Effector memory CD4-positive, alpha-beta T cell (primary cell): Measurements from ENCODE around the gene GNPDA2.
A peak's percentile ranks its signal among the peaks of the same experiment; 100 is the strongest.

Source experiments
- DNase-seq, 3 donors: peaks; one replicate each; pipeline ENCODE4 v3.0.0-alpha.2; 2020
- H3K27ac ChIP-seq: 2 replicates; pipeline ENCODE4 v1.7.0; 2013; ENCODE audit warnings: mild to moderate bottlenecking, low read length, moderate library complexity; ENCODE audit not compliant: insufficient read depth, poor library complexity, severe bottlenecking
- H3K27me3 ChIP-seq: replicated peaks from 2 replicates; pipeline ENCODE4 v1.7.0; 2013; ENCODE audit warnings: mild to moderate bottlenecking, low read length; ENCODE audit not compliant: insufficient read depth, control insufficient read depth, poor library complexity, severe bottlenecking
- H3K36me3 ChIP-seq: 2 replicates; pipeline ENCODE4 v1.7.0; 2013; ENCODE audit warnings: mild to moderate bottlenecking, low read length, moderate library complexity; ENCODE audit not compliant: control insufficient read depth, insufficient read depth
- H3K4me1 ChIP-seq: 2 replicates; pipeline ENCODE4 v1.7.0; 2013; ENCODE audit warnings: low read length, mild to moderate bottlenecking; ENCODE audit not compliant: control insufficient read depth, insufficient read depth, poor library complexity, severe bottlenecking
- H3K4me3 ChIP-seq: 2 replicates; pipeline ENCODE4 v1.7.0; 2013; ENCODE audit warnings: low read length, low read depth, mild to moderate bottlenecking; ENCODE audit not compliant: insufficient read depth, poor library complexity, severe bottlenecking
- H3K9me3 ChIP-seq: 2 replicates; pipeline ENCODE4 v1.7.0; 2013; ENCODE audit warnings: mild to moderate bottlenecking, low read length, moderate library complexity; ENCODE audit not compliant: control insufficient read depth

Gene GNPDA2

DNA sequence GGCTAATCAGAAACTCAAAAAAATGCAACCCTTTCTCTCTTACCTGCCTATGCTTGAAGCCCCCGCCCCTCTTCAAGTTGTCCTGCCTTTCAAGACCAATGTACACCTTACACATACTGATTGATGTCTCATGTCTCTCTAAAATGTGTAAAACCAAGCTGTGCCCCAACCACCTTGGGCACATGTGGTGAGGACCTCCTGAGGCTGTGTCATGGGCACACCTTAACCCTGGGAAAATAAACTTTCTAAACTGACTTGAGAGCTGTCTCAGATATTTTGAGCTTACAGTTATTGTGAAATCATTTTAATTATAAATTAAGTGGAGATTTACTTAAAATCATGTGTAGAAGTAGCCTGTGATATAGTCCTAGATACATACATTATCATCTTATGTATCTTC, 25.9 kb downstream of the GNPDA2 start:
- peaks cover 34% of the 10 kb centered on the region for H3K36me3 ChIP-seq

DNA sequence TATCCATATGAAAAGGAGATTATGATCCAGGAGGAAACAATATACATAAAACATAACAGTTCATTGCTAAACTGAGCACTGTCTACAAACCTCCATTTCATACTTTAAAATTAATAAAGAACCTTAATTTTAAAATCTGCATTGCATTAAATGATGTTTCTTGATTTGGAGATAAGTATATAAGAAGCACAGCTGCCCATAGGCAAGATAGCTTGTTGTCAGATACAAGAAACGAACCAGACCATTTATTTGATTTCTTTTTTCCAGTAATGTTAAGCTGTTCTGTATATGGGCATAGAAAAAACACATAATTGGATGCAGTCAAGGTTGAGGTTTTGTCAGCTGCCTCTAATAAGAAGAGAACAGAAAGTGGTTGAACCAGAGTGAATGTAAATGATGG, 41.7 kb downstream of the GNPDA2 start:
- H3K9me3 ChIP-seq: no peaks in the 10 kb centered on the region
- no peak overlapping the region for H3K4me3 ChIP-seq
- DNase-seq: no peak
- peaks cover under 1% of the 10 kb centered on the region for H3K4me1 ChIP-seq
- no peak overlapping the region for H3K27ac ChIP-seq
- H3K36me3 ChIP-seq: peaks cover 52% of the 10 kb centered on the region
- H3K27me3 ChIP-seq: no peaks in the 10 kb centered on the region

More for the DNA sequence above, 25.9 kb downstream of the GNPDA2 start:
- Histone ChIP-seq H3K4me1 (no peaks in the 10 kb centered on the region), H3K4me3 (no peak overlapping the region), H3K27me3 (no peaks in the 10 kb centered on the region), H3K27ac (no peak overlapping the region), H3K9me3 (no peaks in the 10 kb centered on the region)
- DNase-seq: no peak

DNA sequence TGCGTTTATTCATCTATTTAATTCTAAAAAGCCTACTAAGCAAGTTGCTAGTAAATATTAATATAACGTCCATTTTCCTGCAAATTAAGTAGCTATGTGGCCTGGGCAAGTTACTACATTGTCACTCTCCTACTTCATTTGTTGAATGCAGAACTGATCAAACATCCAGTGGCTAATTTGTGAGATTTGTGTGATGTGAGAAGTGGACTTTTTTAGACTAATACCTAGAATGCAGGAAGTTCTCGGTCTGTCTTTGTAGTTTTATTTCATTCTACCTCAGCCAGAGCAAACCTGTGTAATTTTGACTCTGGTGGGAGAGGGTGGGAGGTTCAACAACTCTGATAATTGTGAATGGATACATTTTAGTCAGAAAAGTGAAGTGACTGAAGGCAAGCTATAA, 47.3 kb downstream of the GNPDA2 start:
- Histone ChIP-seq H3K4me1 (peaks cover 7% of the 10 kb centered on the region), H3K9me3 (no peaks in the 10 kb centered on the region), H3K4me3 (peak overlapping the region; percentile 89), H3K27ac (peak overlapping the region; percentile 94), H3K36me3 (peaks cover 16% of the 10 kb centered on the region), H3K27me3 (no peaks in the 10 kb centered on the region)
- DNase-seq: no peak

DNA sequence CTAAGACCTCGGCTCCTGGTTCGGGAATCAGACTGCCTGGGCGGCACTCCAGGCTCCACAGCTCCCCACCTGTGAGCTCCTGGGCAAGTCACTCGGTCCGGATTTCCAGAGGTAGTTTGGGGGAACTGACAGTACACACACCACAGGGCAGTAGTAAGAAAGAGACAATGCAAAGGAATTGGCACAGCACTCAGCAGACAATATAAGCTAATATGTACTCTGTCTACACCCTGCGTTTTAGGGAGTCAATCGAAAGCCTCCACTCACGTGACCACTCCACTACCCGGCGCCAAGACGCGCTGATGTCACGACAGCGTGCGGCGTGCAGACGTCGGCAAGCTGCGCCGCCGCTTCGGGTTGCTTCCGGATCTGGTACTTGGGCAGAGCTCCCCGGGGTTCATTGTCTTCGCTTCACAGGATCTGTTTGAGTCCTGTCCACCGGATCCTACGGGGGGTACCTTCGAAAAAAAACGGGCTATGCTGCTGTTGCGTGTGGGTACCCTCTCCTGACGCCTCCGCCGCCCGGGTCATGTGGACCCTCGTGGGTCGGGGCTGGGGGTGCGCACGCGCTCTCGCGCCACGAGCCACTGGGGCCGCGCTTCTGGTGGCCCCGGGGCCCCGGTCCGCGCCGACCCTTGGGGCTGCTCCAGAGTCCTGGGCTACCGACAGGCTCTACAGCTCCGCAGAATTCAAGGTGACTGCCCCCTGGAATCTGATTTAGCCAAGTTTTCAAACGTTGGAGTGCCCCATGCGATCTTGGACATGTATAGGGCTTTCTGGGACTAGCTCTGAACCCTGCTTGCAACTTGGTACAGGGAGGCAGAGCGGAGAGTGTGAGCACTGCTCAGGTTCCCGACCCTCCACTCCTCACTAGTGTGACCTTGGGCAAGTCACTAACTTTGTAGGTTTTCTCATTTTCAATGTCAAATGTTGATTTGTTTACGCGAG, 48.0 kb downstream of the GNPDA2 start, which contains the start of gene GUF1:
TSS of gene GUF1 (plus strand) at position 327 of the 948 bp plus-strand sequence. CDS start at position 530, 203 bp downstream.
- H3K4me3 ChIP-seq: peak within 1 kb of the TSS; percentile 89
- no peaks in the 10 kb centered on the region for H3K9me3 ChIP-seq
- peaks cover 7% of the 10 kb centered on the region for H3K4me1 ChIP-seq
- H3K27ac ChIP-seq: peak within 1 kb of the TSS; percentile 94
- peaks cover 12% of the 10 kb centered on the region for H3K36me3 ChIP-seq
- H3K27me3 ChIP-seq: no peaks in the 10 kb centered on the region
- peak; percentile 67 to 81 (median 78) for DNase-seq

DNA sequence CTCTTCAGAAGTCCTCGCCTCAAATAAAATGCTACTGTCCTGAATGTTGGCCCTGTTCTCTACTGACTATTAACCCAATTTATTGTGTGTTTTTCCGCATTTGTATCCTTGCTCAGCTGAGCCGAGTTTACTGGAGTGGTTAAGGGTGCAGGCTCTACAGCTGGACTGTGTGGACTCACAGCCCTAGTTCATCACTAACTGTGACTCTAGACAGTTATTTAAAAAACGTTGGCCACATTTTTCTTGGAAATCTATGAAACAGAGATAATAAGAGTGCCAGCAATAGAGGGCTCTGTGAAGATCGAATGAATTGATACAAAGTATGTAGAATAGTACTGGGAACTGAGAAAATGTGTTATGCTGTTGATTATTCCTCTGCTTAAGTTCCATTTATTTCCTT, 51.0 kb downstream of the GNPDA2 start:
- Histone ChIP-seq H3K9me3 (no peaks in the 10 kb centered on the region), H3K4me1 (peaks cover 7% of the 10 kb centered on the region), H3K36me3 (no peaks in the 10 kb centered on the region), H3K27me3 (peaks cover 3% of the 10 kb centered on the region), H3K4me3 (no peak overlapping the region), H3K27ac (no peak overlapping the region)
- DNase-seq: no peak

DNA sequence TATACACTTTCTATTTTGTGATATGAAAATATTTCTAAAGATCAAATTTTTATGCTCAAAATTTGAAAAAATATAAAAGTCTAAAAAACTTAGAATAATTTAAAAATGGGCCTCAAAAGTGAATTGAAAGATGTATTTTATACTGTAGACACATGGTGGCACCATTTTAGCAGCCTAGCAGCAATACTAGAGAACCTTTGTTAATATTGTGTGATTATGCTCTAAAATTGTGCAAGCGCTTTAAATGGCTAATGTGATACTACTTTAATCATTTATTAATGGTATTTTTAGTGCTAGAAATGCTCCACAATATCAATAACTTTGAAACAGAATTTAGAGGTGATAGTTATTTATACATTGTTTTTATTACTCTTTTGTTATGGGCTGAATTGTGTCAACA, 51.9 kb downstream of the GNPDA2 start:
- no peak overlapping the region for H3K27ac ChIP-seq
- peaks cover 3% of the 10 kb centered on the region for H3K27me3 ChIP-seq
- no peaks in the 10 kb centered on the region for H3K36me3 ChIP-seq
- DNase-seq: no peak
- no peaks in the 10 kb centered on the region for H3K9me3 ChIP-seq
- peaks cover 5% of the 10 kb centered on the region for H3K4me1 ChIP-seq
- H3K4me3 ChIP-seq: no peak overlapping the region

DNA sequence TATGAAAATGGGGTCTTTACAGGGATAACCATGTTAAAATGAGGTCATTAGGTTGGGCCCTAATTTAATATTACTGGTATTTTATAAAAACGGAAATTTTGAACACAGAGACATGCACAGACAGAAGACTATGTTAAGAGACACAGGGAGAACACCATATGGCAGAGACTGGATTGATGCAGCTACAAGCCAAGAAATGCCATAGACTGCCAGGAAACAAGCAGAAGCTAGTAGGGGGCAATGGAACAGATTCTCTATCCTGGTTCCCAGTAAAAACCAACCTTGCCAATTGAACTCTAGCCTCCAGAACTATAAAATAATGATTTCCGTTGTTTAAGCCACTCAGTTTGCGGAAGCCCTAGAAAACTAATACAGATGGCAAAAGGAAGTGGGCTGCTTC, 54.7 kb downstream of the GNPDA2 start:
- no peak for DNase-seq
- Histone ChIP-seq H3K9me3 (no peaks in the 10 kb centered on the region), H3K27me3 (peaks cover 3% of the 10 kb centered on the region), H3K4me3 (no peak overlapping the region), H3K27ac (no peak overlapping the region), H3K36me3 (no peaks in the 10 kb centered on the region), H3K4me1 (no peaks in the 10 kb centered on the region)

DNA sequence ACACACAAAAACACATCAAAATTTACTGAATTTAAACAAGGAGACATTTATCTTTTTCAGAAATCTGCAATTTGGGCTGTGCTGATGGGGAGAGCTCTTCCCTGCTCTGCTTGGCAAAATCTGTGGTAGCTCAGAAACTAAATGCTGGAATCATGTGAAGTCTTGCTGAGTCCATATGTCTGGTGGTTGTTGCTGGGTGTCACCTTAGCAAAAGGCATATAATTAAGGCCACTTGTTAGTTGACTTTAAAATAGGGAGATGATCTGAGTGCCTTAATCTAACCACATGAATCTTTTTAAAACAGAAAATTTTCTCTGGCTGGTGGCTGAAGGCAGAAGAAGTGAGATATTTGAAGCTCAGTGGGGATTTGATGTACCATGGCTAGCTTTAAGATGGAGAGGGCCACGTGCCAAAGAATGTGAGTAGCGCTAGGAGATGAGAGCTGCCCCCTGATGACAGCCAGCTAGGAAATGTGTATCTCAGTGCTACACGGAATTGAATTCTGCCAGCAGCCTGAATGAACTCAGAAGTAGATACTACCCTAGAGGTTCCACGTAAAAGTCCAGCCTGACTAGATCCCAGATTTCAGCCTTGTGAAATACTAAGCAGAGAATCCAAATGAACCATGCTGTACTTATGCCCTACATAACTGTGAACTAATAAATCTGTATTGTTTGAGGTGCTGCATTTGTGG, 55.7 kb downstream of the GNPDA2 start:
- Histone ChIP-seq H3K9me3 (no peaks in the 10 kb centered on the region), H3K27me3 (peaks cover 3% of the 10 kb centered on the region), H3K4me1 (no peaks in the 10 kb centered on the region), H3K27ac (no peak overlapping the region), H3K4me3 (no peak overlapping the region), H3K36me3 (no peaks in the 10 kb centered on the region)
- no peak for DNase-seq

DNA sequence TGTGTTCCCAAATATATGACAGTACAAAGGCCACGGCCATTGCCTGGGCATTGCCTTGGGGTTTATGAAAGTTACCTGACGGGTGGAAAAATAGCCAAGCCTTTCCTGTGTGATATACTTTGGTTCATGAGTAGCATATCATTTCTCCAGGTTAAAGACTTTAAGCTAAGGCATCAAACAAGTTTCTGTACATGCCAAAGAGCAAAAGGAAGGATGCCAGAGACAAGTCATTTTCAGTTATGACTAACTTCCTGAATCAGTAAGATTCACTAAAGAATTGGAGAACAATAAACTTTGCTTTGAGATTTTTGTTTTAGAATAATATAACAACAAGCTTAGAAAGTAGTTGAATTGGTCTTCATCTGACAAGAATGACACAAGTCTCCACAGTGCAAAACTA, 57.8 kb downstream of the GNPDA2 start:
- H3K36me3 ChIP-seq: no peaks in the 10 kb centered on the region

More for the DNA sequence above, 57.8 kb downstream of the GNPDA2 start:
- no peaks in the 10 kb centered on the region for H3K4me1 ChIP-seq
- no peak overlapping the region for H3K27ac ChIP-seq
- peaks cover 3% of the 10 kb centered on the region for H3K27me3 ChIP-seq
- DNase-seq: no peak
- no peaks in the 10 kb centered on the region for H3K9me3 ChIP-seq
- H3K4me3 ChIP-seq: no peak overlapping the region
